GM18520 (cell line): ENCODE measurements around the gene SLC24A2.
"Not testable (repeated sequence)": the region's sequence is repeated elsewhere in the genome, so short reads cannot be mapped to it uniquely, and the experiment has no call there.

ENCODE experiments used
- ATAC-seq: cut with Tn5 transposase; IDR thresholded peaks from one replicate; pipeline ENCODE4 v1.9.1; 2021; ENCODE audit not compliant: unreplicated experiment

The SLC24A2 gene

GRCh38 chr9:19788614-19789271 lies at the start of gene SLC24A2:
TSS of gene SLC24A2 (minus strand) at chr9:19789037.
- ATAC-seq: no peak

- ATAC-seq: not testable (repeated sequence)
These were observed 44.5 kb upstream of the SLC24A2 start for GRCh38 chr9:19833331-19833730.

GRCh38 chr9:19830796-19831195 lies 42.0 kb upstream of the SLC24A2 start:
- ATAC-seq: no peak

- ATAC-seq: no peak
These were observed 39.8 kb upstream of the SLC24A2 start for GRCh38 chr9:19828576-19829109.

- ATAC-seq: no peak
These were observed 27.9 kb upstream of the SLC24A2 start for GRCh38 chr9:19816769-19817168.

- ATAC-seq: no peak
These were observed 23.4 kb upstream of the SLC24A2 start for GRCh38 chr9:19812194-19812593.

- ATAC-seq: no peak
These were observed 20.8 kb upstream of the SLC24A2 start for GRCh38 chr9:19809422-19810269.

- ATAC-seq: no peak
These were observed 18.5 kb upstream of the SLC24A2 start for GRCh38 chr9:19807182-19807892.

GRCh38 chr9:19804431-19804830 lies 15.6 kb upstream of the SLC24A2 start:
- ATAC-seq: no peak

GRCh38 chr9:19800884-19801283 lies 12.0 kb upstream of the SLC24A2 start:
- no peak for ATAC-seq

GRCh38 chr9:19799784-19800183 lies 10.9 kb upstream of the SLC24A2 start:
- ATAC-seq: no peak

GRCh38 chr9:19788152-19788551 lies 685 bp downstream of the SLC24A2 start:
- ATAC-seq: no peak

GRCh38 chr9:19787672-19788071 lies 1.2 kb downstream of the SLC24A2 start:
- no peak for ATAC-seq

- no peak for ATAC-seq
These were observed 3.6 kb downstream of the SLC24A2 start for GRCh38 chr9:19785230-19785629.

- no peak for ATAC-seq
These were observed 4.7 kb downstream of the SLC24A2 start for GRCh38 chr9:19784136-19784535.

GRCh38 chr9:19783500-19783899 lies 5.3 kb downstream of the SLC24A2 start:
- ATAC-seq: no peak

GRCh38 chr9:19782005-19782404 lies 6.8 kb downstream of the SLC24A2 start:
- ATAC-seq: no peak

- no peak for ATAC-seq
These were observed 7.6 kb downstream of the SLC24A2 start for GRCh38 chr9:19781240-19781639.

GRCh38 chr9:19771446-19771845 lies 17.4 kb downstream of the SLC24A2 start:
- ATAC-seq: no peak

- ATAC-seq: no peak
These were observed 17.9 kb downstream of the SLC24A2 start for GRCh38 chr9:19770973-19771372.

- no peak for ATAC-seq
These were observed 19.6 kb downstream of the SLC24A2 start for GRCh38 chr9:19769213-19769612.
